ENCODE data around the gene KAZN. TPM values are rescaled to one million over a fixed set of nuclear protein-coding genes. Genes with fewer than 3 reads are reported as not detected.

KAZN gene
- polyA plus RNA-seq, 1 donor from 2014 or later: 20.6 TPM

- Histone ChIP-seq H3K27ac (ENCODE audit: low read length) (peak overlapping the region; percentile 77), H3K27me3 (ENCODE audit: insufficient read depth, low read depth, low read length) (no peaks in the 10 kb centered on the region), H3K9ac (ENCODE audit: low read length) (peak overlapping the region; percentile 45), H3K4me3 (ENCODE audit: low read length) (peak overlapping the region; percentile 57), H3F3A (ENCODE audit: insufficient read depth, low read length, poor library complexity, severe bottlenecking) (no peaks in the 10 kb centered on the region), H2AFZ (ENCODE audit: low read depth, low read length) (no peak overlapping the region), H3K9me3 (ENCODE audit: low read length) (no peaks in the 10 kb centered on the region), H3K36me3 (ENCODE audit: insufficient read depth, low read length) (no peaks in the 10 kb centered on the region), H3K9me2 (ENCODE audit: insufficient read depth, low read length) (no peaks in the 10 kb centered on the region), H3K4me2 (ENCODE audit: low read length) (peak overlapping the region; percentile 31), H4K20me1 (ENCODE audit: insufficient read depth) (no peaks in the 10 kb centered on the region), H3K79me2 (replicated peaks; ENCODE audit: insufficient read depth, low read length) (no peaks in the 10 kb centered on the region)
- TF ChIP-seq MXI1 (conservative IDR thresholded peaks at IDR 0.05; ENCODE audit: poor library complexity, severe bottlenecking): peak; percentile 15
- peak; percentile 54 for TF ChIP-seq POLR2AphosphoS5 (IDR thresholded peaks at IDR 0.05)
- peak; percentile 80 for TF ChIP-seq EP300 (conservative IDR thresholded peaks at IDR 0.05; ENCODE audit: poor library complexity, severe bottlenecking)
- peak; percentile 26 for TF ChIP-seq SMC3 (conservative IDR thresholded peaks at IDR 0.05; ENCODE audit: poor library complexity)
- no peak for TF ChIP-seq TAF1 (IDR thresholded peaks at IDR 0.05; ENCODE audit: low read depth)
- TF ChIP-seq EZH2 (IDR thresholded peaks at IDR 0.05; ENCODE audit: borderline replicate concordance, insufficient read depth, low read length, poor library complexity, severe bottlenecking): no peak
- peak; percentile 67 for TF ChIP-seq REST (IDR thresholded peaks at IDR 0.05; ENCODE audit: borderline replicate concordance)
- TF ChIP-seq CTCF (IDR thresholded peaks at IDR 0.05; ENCODE audit: poor library complexity, severe bottlenecking): peak; percentile 17
These were observed 277.3 kb downstream of the KAZN start for GRCh38 chr1:14875524-14876509.

- Histone ChIP-seq H3K79me2 (replicated peaks; ENCODE audit: insufficient read depth, low read length) (no peaks in the 10 kb centered on the region), H3K9me2 (ENCODE audit: insufficient read depth, low read length) (no peaks in the 10 kb centered on the region), H4K20me1 (ENCODE audit: insufficient read depth) (no peaks in the 10 kb centered on the region), H3K9me3 (ENCODE audit: low read length) (no peaks in the 10 kb centered on the region), H3K27ac (ENCODE audit: low read length) (peak overlapping the region; percentile 77), H3K4me3 (ENCODE audit: low read length) (peak overlapping the region; percentile 57), H3F3A (ENCODE audit: insufficient read depth, low read length, poor library complexity, severe bottlenecking) (no peaks in the 10 kb centered on the region), H2AFZ (ENCODE audit: low read depth, low read length) (no peak overlapping the region), H3K27me3 (ENCODE audit: insufficient read depth, low read depth, low read length) (no peaks in the 10 kb centered on the region), H3K9ac (ENCODE audit: low read length) (peak overlapping the region; percentile 45), H3K36me3 (ENCODE audit: insufficient read depth, low read length) (no peaks in the 10 kb centered on the region), H3K4me2 (ENCODE audit: low read length) (no peak overlapping the region)
- no peak for TF ChIP-seq MXI1 (conservative IDR thresholded peaks at IDR 0.05; ENCODE audit: poor library complexity, severe bottlenecking)
These were observed 278.3 kb downstream of the KAZN start for GRCh38 chr1:14876747-14877146.
